Suprapubic skin (tissue), 4 donors: Measurements from ENCODE around the gene ARPC5. TPM values are rescaled to one million over a fixed set of nuclear protein-coding genes. Genes with fewer than 3 reads are reported as not detected.

ENCODE experiments used
- DNase-seq, 2 donors: peaks; one replicate each; pipeline ENCODE4 v3.0.0-alpha.2; 2019; ENCODE audit warnings: low spot score in 2 of 2
- H3K27ac ChIP-seq: fragments of 200-600 bp; sonication (generic); one replicate; pipeline ENCODE4 v1.5.1; 2019
- H3K27me3 ChIP-seq: fragments of 200-600 bp; sonication (generic); one replicate; pipeline ENCODE4 v1.5.1; 2019
- H3K36me3 ChIP-seq: fragments of 200-600 bp; sonication (generic); one replicate; pipeline ENCODE4 v1.5.1; 2019
- H3K4me1 ChIP-seq: fragments of 200-600 bp; sonication (generic); one replicate; pipeline ENCODE4 v1.5.1; 2019
- H3K4me3 ChIP-seq: fragments of 200-600 bp; sonication (generic); one replicate; pipeline ENCODE4 v1.5.1; 2019; ENCODE audit warnings: mild to moderate bottlenecking
- H3K9me3 ChIP-seq: fragments of 200-600 bp; sonication (generic); one replicate; pipeline ENCODE4 v1.5.1; 2019
- EP300 ChIP-seq: sonication (generic); formaldehyde crosslinking; IDR thresholded peaks from one replicate; pipeline ENCODE4 v1.6.1; 2017; ENCODE audit warnings: antibody characterized with exemption
- POLR2A ChIP-seq, 2 donors: fragments of 450-650 bp; IDR thresholded peaks; one replicate each; pipeline ENCODE4 v1.6.1; 2017; ENCODE audit warnings: antibody characterized with exemption in 2 of 2, mild to moderate bottlenecking in 2 of 2, moderate library complexity in 2 of 2
- POLR2AphosphoS5 ChIP-seq, 3 donors: sonication (generic); formaldehyde crosslinking; IDR thresholded peaks; one replicate each; pipeline ENCODE4 v1.6.1; 2017; ENCODE audit warnings: antibody characterized with exemption in 3 of 3
- WGBS: methylation state at CpG from one replicate; pipeline ENCODE4 v1.1.5; 2018; 5-methylcytosine and 5-hydroxymethylcytosine counted together
- total RNA-seq, 4 donors: library from RNA; depleted of rRNA; stranded (reverse); fragments of >200 nt; gene quantifications; one replicate each; pipeline ENCODE4 v1.1.0, GENCODE V29; 2016
- TF ChIP-seq, protein P1 (sequence below), 2 donors: fragments of 200-600 bp in 1 of 2; fragments of 450-650 bp in 1 of 2; sonication (generic) in 1 of 2; IDR thresholded peaks; one replicate each; pipeline ENCODE4 v1.5.1; 2016 to 2019; ENCODE audit warnings: antibody characterized with exemption in 2 of 2, mild to moderate bottlenecking in 1 of 2, moderate library complexity in 1 of 2

ARPC5 gene
- total RNA-seq, 4 donors from 2014 or later: 45.1 to 66.9 (median 52.5) TPM

GRCh38 chr1:183675381-183675780, 39.8 kb upstream of the ARPC5 start:
- H3K4me1 ChIP-seq: no peaks in the 10 kb centered on the region
- H3K27me3 ChIP-seq: no peaks in the 10 kb centered on the region
- DNase-seq: no peak
- H3K4me3 ChIP-seq: no peak overlapping the region
- H3K36me3 ChIP-seq: no peaks in the 10 kb centered on the region
- H3K27ac ChIP-seq: no peak overlapping the region
- no peaks in the 10 kb centered on the region for H3K9me3 ChIP-seq
- TF ChIP-seq EP300: no peak
- TF ChIP-seq POLR2AphosphoS5 (IDR thresholded peaks at IDR 0.05): no peak
- no peak for TF ChIP-seq POLR2A (IDR thresholded peaks at IDR 0.05)
- TF ChIP-seq, protein P1, sequence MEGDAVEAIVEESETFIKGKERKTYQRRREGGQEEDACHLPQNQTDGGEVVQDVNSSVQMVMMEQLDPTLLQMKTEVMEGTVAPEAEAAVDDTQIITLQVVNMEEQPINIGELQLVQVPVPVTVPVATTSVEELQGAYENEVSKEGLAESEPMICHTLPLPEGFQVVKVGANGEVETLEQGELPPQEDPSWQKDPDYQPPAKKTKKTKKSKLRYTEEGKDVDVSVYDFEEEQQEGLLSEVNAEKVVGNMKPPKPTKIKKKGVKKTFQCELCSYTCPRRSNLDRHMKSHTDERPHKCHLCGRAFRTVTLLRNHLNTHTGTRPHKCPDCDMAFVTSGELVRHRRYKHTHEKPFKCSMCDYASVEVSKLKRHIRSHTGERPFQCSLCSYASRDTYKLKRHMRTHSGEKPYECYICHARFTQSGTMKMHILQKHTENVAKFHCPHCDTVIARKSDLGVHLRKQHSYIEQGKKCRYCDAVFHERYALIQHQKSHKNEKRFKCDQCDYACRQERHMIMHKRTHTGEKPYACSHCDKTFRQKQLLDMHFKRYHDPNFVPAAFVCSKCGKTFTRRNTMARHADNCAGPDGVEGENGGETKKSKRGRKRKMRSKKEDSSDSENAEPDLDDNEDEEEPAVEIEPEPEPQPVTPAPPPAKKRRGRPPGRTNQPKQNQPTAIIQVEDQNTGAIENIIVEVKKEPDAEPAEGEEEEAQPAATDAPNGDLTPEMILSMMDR (IDR thresholded peaks at IDR 0.05): no peak

DNA sequence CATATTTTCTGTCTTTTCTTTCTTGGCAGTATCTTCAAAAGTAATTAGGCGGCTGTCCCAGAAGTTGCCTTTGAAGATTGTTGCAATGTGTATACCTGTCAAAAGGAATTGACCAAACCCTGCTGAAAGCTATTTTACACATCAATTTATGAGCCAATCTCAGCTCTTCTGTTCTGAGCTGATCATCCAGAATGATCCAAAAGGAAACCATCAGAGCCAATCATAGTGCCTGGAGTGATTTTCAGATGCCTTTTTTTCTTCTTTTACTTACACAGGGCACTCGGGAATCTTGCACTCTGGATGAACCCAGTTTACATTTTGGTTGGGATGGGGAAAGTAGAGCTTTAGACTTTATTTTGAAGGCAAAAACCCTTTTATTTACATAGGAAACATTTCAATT, 39.3 kb upstream of the ARPC5 start:
- DNase-seq: no peak
- Histone ChIP-seq H3K27ac (no peak overlapping the region), H3K4me3 (no peak overlapping the region), H3K27me3 (no peaks in the 10 kb centered on the region), H3K9me3 (no peaks in the 10 kb centered on the region), H3K4me1 (no peaks in the 10 kb centered on the region), H3K36me3 (no peaks in the 10 kb centered on the region)
- TF ChIP-seq EP300 (no peak), POLR2AphosphoS5 (IDR thresholded peaks at IDR 0.05) (no peak), POLR2A (IDR thresholded peaks at IDR 0.05) (no peak)
- TF ChIP-seq, protein P1 (IDR thresholded peaks at IDR 0.05): no peak
- 53% methylated on average over 2 of the region's 2 CpGs for WGBS

- Histone ChIP-seq H3K36me3 (no peaks in the 10 kb centered on the region), H3K4me3 (no peak overlapping the region), H3K4me1 (no peaks in the 10 kb centered on the region), H3K27me3 (no peaks in the 10 kb centered on the region), H3K27ac (no peak overlapping the region), H3K9me3 (no peaks in the 10 kb centered on the region)
- TF ChIP-seq POLR2A (IDR thresholded peaks at IDR 0.05) (no peak), POLR2AphosphoS5 (IDR thresholded peaks at IDR 0.05) (no peak), EP300 (no peak)
- TF ChIP-seq, protein P1 (IDR thresholded peaks at IDR 0.05): no peak
- no peak for DNase-seq
- WGBS: 17% methylated on average over 1 of the region's 1 CpG
Observed at GRCh38 chr1:183674339-183674738, 38.8 kb upstream of the ARPC5 start.

- no peak for DNase-seq
- H3K36me3 ChIP-seq: no peaks in the 10 kb centered on the region
- H3K9me3 ChIP-seq: no peaks in the 10 kb centered on the region
- no peaks in the 10 kb centered on the region for H3K4me1 ChIP-seq
- H3K27me3 ChIP-seq: no peaks in the 10 kb centered on the region
- no peak overlapping the region for H3K27ac ChIP-seq
- 91% methylated on average over 2 of the region's 2 CpGs for WGBS
- H3K4me3 ChIP-seq: no peak overlapping the region
- TF ChIP-seq POLR2AphosphoS5 (IDR thresholded peaks at IDR 0.05) (no peak), POLR2A (IDR thresholded peaks at IDR 0.05) (no peak), EP300 (no peak)
- TF ChIP-seq, protein P1 (IDR thresholded peaks at IDR 0.05): no peak
Observed at GRCh38 chr1:183673605-183674323, 38.2 kb upstream of the ARPC5 start.

GRCh38 chr1:183670169-183670568, 34.6 kb upstream of the ARPC5 start:
- no peaks in the 10 kb centered on the region for H3K36me3 ChIP-seq
- no peak overlapping the region for H3K4me3 ChIP-seq
- no peak overlapping the region for H3K27ac ChIP-seq
- H3K9me3 ChIP-seq: no peaks in the 10 kb centered on the region
- no peak for DNase-seq
- WGBS: 100% methylated on average over 1 of the region's 1 CpG
- no peaks in the 10 kb centered on the region for H3K27me3 ChIP-seq
- no peaks in the 10 kb centered on the region for H3K4me1 ChIP-seq
- no peak for TF ChIP-seq EP300
- TF ChIP-seq, protein P1 (IDR thresholded peaks at IDR 0.05): no peak
- no peak for TF ChIP-seq POLR2AphosphoS5 (IDR thresholded peaks at IDR 0.05)
- no peak for TF ChIP-seq POLR2A (IDR thresholded peaks at IDR 0.05)
